ENCODE data around the gene CNTNAP5.

The CNTNAP5 gene

DNA sequence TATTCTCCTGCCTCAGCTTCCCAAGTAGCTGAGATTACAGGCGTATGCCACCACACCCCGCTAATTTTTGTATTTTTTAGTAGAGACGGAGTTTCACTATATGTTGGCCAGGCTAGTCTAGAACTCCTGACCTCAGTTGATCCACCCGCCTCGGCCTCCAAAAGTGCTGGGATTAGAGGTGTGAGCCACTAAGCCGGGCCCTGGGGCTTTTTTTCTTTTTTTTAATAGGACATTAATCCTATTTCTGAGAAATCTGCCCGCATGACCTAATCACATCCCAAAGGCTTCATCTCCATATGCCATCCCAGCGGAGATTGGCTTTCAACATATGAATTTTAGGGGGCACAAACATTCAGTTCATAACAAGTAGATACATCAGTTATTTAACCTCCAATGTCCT, 128.6 kb downstream of the CNTNAP5 start:
- DNase-seq = no peak
- H3K27ac ChIP-seq = no peak overlapping the region
- H3K4me1 ChIP-seq = no peaks in the 10 kb centered on the region
- no peaks in the 10 kb centered on the region for H3K27me3 ChIP-seq
- intact Hi-C loops (cut with DNase I; ENCODE audit: low total_unique reads) = no loop called here
- H3K4me3 ChIP-seq = no peak overlapping the region
- H3K9me3 ChIP-seq = no peaks in the 10 kb centered on the region
- no peaks in the 10 kb centered on the region for H3K36me3 ChIP-seq
- TF ChIP-seq CTCF (IDR thresholded peaks at IDR 0.05) = no peak

DNA sequence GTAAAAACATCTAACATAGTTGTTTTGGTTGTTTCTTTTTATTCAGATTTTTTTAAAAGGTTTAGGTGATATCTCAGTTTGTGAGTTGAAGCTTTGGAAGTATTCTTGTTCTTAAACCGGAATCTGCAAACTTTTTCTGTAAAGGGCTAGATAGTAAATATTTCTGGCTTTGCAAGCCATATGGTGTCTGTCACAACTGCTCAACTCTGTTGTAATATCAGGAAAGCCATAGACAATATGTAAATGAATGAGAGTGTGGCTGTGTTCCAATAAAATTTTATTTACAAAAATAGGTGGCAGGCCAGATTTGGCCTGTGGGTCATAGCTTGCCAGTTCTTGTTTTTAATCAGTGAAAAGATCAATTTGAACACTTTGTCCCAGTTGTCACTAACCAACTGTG, 134.1 kb downstream of the CNTNAP5 start:
- intact Hi-C loops (cut with DNase I; ENCODE audit: low total_unique reads) = no loop called here
- Histone ChIP-seq H3K9me3 (no peaks in the 10 kb centered on the region), H3K4me3 (no peak overlapping the region), H3K36me3 (no peaks in the 10 kb centered on the region), H3K4me1 (no peaks in the 10 kb centered on the region), H3K27me3 (no peaks in the 10 kb centered on the region), H3K27ac (no peak overlapping the region)
- no peak for TF ChIP-seq CTCF (IDR thresholded peaks at IDR 0.05)
- no peak for DNase-seq

GRCh38 chr2:124161542-124161941, 136.5 kb downstream of the CNTNAP5 start:
- H3K4me1 ChIP-seq = no peaks in the 10 kb centered on the region
- intact Hi-C loops (cut with DNase I; ENCODE audit: low total_unique reads) = no loop called here
- no peak for TF ChIP-seq CTCF (IDR thresholded peaks at IDR 0.05)
- DNase-seq = no peak
- no peaks in the 10 kb centered on the region for H3K9me3 ChIP-seq
- no peaks in the 10 kb centered on the region for H3K36me3 ChIP-seq
- H3K27ac ChIP-seq = no peak overlapping the region
- H3K27me3 ChIP-seq = no peaks in the 10 kb centered on the region
- no peak overlapping the region for H3K4me3 ChIP-seq

- no peak for DNase-seq
- H3K9me3 ChIP-seq = no peaks in the 10 kb centered on the region
- H3K27ac ChIP-seq = no peak overlapping the region
- H3K27me3 ChIP-seq = no peaks in the 10 kb centered on the region
- H3K36me3 ChIP-seq = no peaks in the 10 kb centered on the region
- no peaks in the 10 kb centered on the region for H3K4me1 ChIP-seq
- TF ChIP-seq CTCF (IDR thresholded peaks at IDR 0.05) = no peak
- intact Hi-C loops (cut with DNase I; ENCODE audit: low total_unique reads) = no loop called here
- H3K4me3 ChIP-seq = no peak overlapping the region
Observed at GRCh38 chr2:124162256-124162655, 137.2 kb downstream of the CNTNAP5 start.

GRCh38 chr2:124163840-124164239, 138.8 kb downstream of the CNTNAP5 start:
- intact Hi-C loops (cut with DNase I; ENCODE audit: low total_unique reads) = no loop called here
- H3K27me3 ChIP-seq = no peaks in the 10 kb centered on the region
- H3K27ac ChIP-seq = no peak overlapping the region
- no peak for TF ChIP-seq CTCF (IDR thresholded peaks at IDR 0.05)
- H3K36me3 ChIP-seq = no peaks in the 10 kb centered on the region
- H3K4me1 ChIP-seq = no peaks in the 10 kb centered on the region
- no peak for DNase-seq
- no peaks in the 10 kb centered on the region for H3K9me3 ChIP-seq
- no peak overlapping the region for H3K4me3 ChIP-seq

DNA sequence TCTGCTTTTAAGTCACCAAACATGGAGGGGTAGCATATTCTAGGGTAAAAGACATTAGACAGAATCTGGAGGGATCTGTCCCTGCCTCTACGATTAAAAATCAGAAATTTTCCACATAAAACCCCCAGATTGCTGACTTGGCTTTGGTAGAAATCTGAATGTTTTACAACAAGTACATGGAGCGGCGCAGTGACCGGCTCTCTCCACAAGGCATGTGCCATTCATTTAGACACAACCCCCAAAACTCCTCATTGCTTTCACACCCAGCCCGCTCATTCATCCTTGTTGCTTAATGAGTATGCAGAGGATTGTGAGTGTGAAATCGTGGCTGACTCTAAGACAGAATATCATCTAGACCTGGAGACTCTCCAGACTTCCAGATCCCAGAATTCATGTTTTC, 140.6 kb downstream of the CNTNAP5 start:
- intact Hi-C loops (cut with DNase I; ENCODE audit: low total_unique reads) = no loop called here
- no peak for DNase-seq

More for the DNA sequence above, 140.6 kb downstream of the CNTNAP5 start:
- no peaks in the 10 kb centered on the region for H3K36me3 ChIP-seq
- no peak overlapping the region for H3K4me3 ChIP-seq
- H3K27ac ChIP-seq = no peak overlapping the region
- H3K9me3 ChIP-seq = no peaks in the 10 kb centered on the region
- no peaks in the 10 kb centered on the region for H3K27me3 ChIP-seq
- TF ChIP-seq CTCF (IDR thresholded peaks at IDR 0.05) = no peak
- no peaks in the 10 kb centered on the region for H3K4me1 ChIP-seq

Data from tibial artery (tissue), 4 donors.